Measurements from ENCODE around the gene PRRC1. TPM values are rescaled to one million over a fixed set of nuclear protein-coding genes. Genes with fewer than 3 reads are reported as not detected.

Gene PRRC1
- total and polyA plus RNA-seq, 9 of the 15 experiments (the other 6 are each of a cell fraction or from before 2014, with no cell fraction given) = 23.4 to 68.7 (median 43.9) TPM

DNA sequence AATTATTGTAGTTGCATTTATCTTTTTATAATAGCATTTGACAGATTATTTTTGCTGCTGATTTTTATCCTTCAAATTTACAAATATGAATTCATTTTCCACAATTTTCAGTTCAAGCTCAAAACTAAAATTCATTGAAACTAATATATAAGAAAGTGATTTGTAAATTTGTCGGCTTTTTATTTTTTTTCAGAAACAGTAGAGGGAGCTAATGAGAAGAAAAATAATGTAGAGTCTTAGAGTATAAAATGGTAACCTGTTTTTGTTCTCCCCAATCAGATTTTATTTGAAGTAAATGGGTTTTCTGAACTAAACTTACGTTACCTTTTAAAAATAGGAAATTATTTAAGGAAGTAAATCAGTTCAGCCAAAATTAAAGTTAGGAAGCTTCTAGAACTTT, 19.2 kb downstream of the PRRC1 start:
- no peak overlapping the region for H2AFZ ChIP-seq (ENCODE audit: low read depth, low read length)
- H3K9me3 ChIP-seq (replicated peaks; ENCODE audit: control insufficient read depth, insufficient read depth, low read depth, low read length) = no peaks in the 10 kb centered on the region
- H3K4me2 ChIP-seq (ENCODE audit: insufficient read depth, low read length) = no peak overlapping the region
- peaks cover 83% of the 10 kb centered on the region for H3K36me3 ChIP-seq (ENCODE audit: control insufficient read depth, insufficient read depth, low read length)
- ChIA-PET POLR2A (interaction anchor here (0.7 to 0.8 kb wide), 2 partner anchors 10 to 495 kb away, joined by 3 read pairs; no protein-coding TSS in a partner anchor), CTCF (ENCODE audit: low intra/inter-chr PET ratio) (no interaction called here)
- H3K79me2 ChIP-seq (ENCODE audit: control insufficient read depth, insufficient read depth, low read length) = peaks cover 7% of the 10 kb centered on the region; the same call in 1 of the 3 replicates
- FAIRE-seq = no peak
- H3K27me3 ChIP-seq (ENCODE audit: control insufficient read depth in 2 of 2, insufficient read depth in 2 of 2, low read length in 2 of 2) = no peaks in the 10 kb centered on the region
- no peak for ATAC-seq
- WGBS (ENCODE audit: insufficient coverage, low coverage, missing lambda C conversion rate) = 65% methylated on average over 2 of the region's 2 CpGs
- intact Hi-C loops (cut with micrococcal nuclease) (no loop called here), in situ Hi-C loops (cut with MboI) (loop anchor here (25.0 kb wide), 1 partner anchor 1551 kb away; the partner anchor contains the start of gene ISOC1)
- no peak overlapping the region for H3K9ac ChIP-seq (ENCODE audit: insufficient read depth in 1 of 2, low read depth in 2 of 2, low read length in 2 of 2)
- no TSS peak for BruUV-seq (replicated peaks)
- H3K4me3 ChIP-seq = no peak overlapping the region
- H3K27ac ChIP-seq (ENCODE audit: extremely low read depth, low read depth, low read length) = no peak overlapping the region
- peak in 2 of 4 experiments; percentile 14 to 15 for DNase-seq (ENCODE audit: extremely low read depth in 1 of 4, low spot score in 3 of 4)
- H4K20me1 ChIP-seq (replicated peaks; ENCODE audit: control insufficient read depth, insufficient read depth, low read length) = no peaks in the 10 kb centered on the region
- no peaks in the 10 kb centered on the region for H3K4me1 ChIP-seq (replicated peaks in 1 of 2; ENCODE audit: control insufficient read depth in 2 of 2, insufficient read depth in 2 of 2, low read length in 2 of 2)
- no peaks in the 10 kb centered on the region for H3K9me1 ChIP-seq (ENCODE audit: control insufficient read depth, insufficient read depth, low read length)
- TF ChIP-seq, protein P1, sequence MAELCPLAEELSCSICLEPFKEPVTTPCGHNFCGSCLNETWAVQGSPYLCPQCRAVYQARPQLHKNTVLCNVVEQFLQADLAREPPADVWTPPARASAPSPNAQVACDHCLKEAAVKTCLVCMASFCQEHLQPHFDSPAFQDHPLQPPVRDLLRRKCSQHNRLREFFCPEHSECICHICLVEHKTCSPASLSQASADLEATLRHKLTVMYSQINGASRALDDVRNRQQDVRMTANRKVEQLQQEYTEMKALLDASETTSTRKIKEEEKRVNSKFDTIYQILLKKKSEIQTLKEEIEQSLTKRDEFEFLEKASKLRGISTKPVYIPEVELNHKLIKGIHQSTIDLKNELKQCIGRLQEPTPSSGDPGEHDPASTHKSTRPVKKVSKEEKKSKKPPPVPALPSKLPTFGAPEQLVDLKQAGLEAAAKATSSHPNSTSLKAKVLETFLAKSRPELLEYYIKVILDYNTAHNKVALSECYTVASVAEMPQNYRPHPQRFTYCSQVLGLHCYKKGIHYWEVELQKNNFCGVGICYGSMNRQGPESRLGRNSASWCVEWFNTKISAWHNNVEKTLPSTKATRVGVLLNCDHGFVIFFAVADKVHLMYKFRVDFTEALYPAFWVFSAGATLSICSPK (IDR thresholded peaks at IDR 0.05; ENCODE audit: borderline replicate concordance) = no peak
- TF ChIP-seq PHTF2 (CRISPR knock-in tag; IDR thresholded peaks at IDR 0.05) (no peak), EWSR1 (IDR thresholded peaks at IDR 0.05; ENCODE audit: borderline replicate concordance, low read depth, partially characterized antibody) (no peak)
- TF ChIP-seq, protein P2, sequence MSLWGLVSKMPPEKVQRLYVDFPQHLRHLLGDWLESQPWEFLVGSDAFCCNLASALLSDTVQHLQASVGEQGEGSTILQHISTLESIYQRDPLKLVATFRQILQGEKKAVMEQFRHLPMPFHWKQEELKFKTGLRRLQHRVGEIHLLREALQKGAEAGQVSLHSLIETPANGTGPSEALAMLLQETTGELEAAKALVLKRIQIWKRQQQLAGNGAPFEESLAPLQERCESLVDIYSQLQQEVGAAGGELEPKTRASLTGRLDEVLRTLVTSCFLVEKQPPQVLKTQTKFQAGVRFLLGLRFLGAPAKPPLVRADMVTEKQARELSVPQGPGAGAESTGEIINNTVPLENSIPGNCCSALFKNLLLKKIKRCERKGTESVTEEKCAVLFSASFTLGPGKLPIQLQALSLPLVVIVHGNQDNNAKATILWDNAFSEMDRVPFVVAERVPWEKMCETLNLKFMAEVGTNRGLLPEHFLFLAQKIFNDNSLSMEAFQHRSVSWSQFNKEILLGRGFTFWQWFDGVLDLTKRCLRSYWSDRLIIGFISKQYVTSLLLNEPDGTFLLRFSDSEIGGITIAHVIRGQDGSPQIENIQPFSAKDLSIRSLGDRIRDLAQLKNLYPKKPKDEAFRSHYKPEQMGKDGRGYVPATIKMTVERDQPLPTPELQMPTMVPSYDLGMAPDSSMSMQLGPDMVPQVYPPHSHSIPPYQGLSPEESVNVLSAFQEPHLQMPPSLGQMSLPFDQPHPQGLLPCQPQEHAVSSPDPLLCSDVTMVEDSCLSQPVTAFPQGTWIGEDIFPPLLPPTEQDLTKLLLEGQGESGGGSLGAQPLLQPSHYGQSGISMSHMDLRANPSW (CRISPR knock-in tag; IDR thresholded peaks at IDR 0.05) = no peak
- TF ChIP-seq, protein P3, sequence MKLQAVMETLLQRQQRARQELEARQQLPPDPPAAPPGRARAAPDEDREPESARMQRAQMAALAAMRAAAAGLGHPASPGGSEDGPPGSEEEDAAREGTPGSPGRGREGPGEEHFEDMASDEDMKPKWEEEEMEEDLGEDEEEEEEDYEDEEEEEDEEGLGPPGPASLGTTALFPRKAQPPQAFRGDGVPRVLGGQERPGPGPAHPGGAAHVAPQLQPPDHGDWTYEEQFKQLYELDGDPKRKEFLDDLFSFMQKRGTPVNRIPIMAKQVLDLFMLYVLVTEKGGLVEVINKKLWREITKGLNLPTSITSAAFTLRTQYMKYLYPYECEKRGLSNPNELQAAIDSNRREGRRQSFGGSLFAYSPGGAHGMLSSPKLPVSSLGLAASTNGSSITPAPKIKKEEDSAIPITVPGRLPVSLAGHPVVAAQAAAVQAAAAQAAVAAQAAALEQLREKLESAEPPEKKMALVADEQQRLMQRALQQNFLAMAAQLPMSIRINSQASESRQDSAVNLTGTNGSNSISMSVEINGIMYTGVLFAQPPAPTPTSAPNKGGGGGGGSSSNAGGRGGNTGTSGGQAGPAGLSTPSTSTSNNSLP (IDR thresholded peaks at IDR 0.05; ENCODE audit: borderline replicate concordance, low read depth, low read length) = no peak
- TF ChIP-seq, protein P4, sequence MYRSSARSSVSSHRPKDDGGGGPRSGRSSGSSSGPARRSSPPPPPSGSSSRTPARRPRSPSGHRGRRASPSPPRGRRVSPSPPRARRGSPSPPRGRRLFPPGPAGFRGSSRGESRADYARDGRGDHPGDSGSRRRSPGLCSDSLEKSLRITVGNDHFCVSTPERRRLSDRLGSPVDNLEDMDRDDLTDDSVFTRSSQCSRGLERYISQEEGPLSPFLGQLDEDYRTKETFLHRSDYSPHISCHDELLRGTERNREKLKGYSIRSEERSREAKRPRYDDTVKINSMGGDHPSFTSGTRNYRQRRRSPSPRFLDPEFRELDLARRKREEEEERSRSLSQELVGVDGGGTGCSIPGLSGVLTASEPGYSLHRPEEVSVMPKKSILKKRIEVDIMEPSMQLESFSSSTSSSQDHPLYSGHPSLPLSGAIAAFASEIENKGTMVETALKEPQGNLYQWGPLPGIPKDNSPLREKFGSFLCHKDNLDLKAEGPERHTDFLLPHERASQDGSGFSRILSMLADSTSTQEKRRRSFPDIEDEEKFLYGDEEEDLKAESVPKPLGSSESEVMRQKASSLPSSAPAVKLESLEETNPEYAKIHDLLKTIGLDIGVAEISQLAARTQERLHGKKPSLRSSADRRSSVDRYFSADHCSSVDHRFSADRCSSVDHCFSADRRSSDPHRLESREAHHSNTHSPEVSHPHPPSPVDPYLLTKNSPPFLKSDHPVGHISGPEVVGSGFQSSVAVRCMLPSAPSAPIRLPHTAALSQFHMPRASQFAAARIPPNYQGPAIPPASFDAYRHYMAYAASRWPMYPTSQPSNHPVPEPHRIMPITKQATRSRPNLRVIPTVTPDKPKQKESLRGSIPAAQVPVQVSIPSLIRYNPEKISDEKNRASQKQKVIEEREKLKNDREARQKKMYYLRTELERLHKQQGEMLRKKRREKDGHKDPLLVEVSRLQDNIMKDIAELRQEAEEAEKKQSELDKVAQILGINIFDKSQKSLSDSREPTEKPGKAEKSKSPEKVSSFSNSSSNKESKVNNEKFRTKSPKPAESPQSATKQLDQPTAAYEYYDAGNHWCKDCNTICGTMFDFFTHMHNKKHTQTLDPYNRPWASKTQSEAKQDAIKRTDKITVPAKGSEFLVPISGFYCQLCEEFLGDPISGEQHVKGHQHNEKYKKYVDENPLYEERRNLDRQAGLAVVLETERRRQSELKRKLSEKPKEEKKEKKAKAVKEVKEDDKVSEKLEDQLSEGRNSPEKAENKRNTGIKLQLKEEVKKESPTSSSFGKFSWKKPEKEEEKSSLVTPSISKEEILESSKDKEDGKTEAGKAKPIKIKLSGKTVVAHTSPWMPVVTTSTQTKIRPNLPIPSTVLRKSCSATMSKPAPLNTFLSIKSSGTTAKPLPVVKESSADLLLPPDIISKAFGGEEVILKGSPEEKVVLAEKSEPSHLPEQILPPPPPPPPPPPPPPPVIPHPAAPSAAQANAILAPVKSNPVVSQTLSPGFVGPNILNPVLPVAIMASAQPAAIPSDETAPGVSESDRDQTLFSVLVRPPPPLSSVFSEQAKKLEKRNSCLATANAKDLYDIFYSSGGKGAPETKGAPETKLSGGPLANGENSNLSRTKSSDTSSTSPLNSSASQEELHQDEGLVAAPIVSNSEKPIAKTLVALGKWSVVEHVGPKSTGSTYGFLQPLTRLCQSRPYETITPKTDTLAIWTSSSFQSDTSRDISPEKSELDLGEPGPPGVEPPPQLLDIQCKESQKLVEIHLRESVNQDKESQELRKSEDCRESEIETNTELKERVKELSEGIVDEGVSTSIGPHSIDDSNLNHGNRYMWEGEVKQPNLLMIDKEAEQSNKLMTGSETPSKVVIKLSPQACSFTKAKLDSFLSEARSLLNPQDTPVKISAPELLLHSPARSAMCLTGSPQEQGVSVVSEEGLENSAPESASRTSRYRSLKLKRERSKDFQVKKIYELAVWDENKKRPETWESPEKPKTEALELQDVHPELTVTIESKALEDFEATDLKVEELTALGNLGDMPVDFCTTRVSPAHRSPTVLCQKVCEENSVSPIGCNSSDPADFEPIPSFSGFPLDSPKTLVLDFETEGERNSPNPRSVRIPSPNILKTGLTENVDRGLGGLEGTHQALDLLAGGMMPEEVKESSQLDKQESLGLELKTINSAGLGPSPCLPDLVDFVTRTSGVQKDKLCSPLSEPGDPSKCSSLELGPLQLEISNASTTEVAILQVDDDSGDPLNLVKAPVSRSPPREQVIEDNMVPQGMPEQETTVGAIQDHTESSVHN (IDR thresholded peaks at IDR 0.05; ENCODE audit: borderline replicate concordance in 1 of 2, low read depth in 1 of 2) = no peak

All from K562 (cell line).